HEK293 (cell line): ENCODE data around the gene MRTFB.

Experiments
- CTCF ChIA-PET: fragments of 350-600 bp; formaldehyde crosslinking; extraction: SDS; loops from one replicate; lab custom pipeline; 2021; ENCODE audit warnings: antibody characterized with exemption; lab: Yijun Ruan, JAX
- POLR2A ChIA-PET: fragments of 300-600 bp; formaldehyde crosslinking; extraction: SDS; loops from one replicate; lab custom pipeline; 2020; ENCODE audit warnings: antibody characterized with exemption, inconsistent platforms; lab: Yijun Ruan, JAX
- H3K27ac ChIP-seq: fragments of 200-500 bp; sonication (Bioruptor generic); 2 replicates; pipeline ENCODE4 v1.5.1; 2014; ENCODE audit warnings: low read depth, low read length, control low read depth, inconsistent platforms; ENCODE audit errors: extremely low read depth
- H3K36me3 ChIP-seq, 2 experiments: fragments of 200-500 bp in 1 of 2; sonication (Bioruptor generic) in 1 of 2; 1 replicate in 1 of 2; 2 replicates in 1 of 2; pipeline ENCODE4 v1.5.1; 2014 to 2017; ENCODE audit warnings: inconsistent platforms in 2 of 2, low read length in 2 of 2; ENCODE audit not compliant: control insufficient read depth in 2 of 2, insufficient read depth in 1 of 2
- H3K4me1 ChIP-seq: fragments of 200-500 bp; sonication (Bioruptor generic); 2 replicates; pipeline ENCODE4 v1.5.1; 2014; ENCODE audit warnings: mild to moderate bottlenecking, low read length, inconsistent platforms; ENCODE audit not compliant: control insufficient read depth, insufficient read depth
- H3K4me3 ChIP-seq: 2 replicates; pipeline ENCODE4 v1.5.1; 2011; ENCODE audit warnings: low read depth, mild to moderate bottlenecking, control low read depth, low read length, moderate library complexity
- H3K9me3 ChIP-seq: fragments of 200-500 bp; sonication (Bioruptor generic); 2 replicates; pipeline ENCODE4 v1.5.1; 2014; ENCODE audit warnings: low read depth, low read length, inconsistent platforms; ENCODE audit not compliant: control insufficient read depth, insufficient read depth
- PRDM2 ChIP-seq: fragments of 450-650 bp; formaldehyde crosslinking; IDR thresholded peaks from 2 replicates; pipeline ENCODE4 v1.5.1; 2016; ENCODE audit warnings: missing biosample characterization, missing genetic modification characterization, borderline replicate concordance
- SP3 ChIP-seq: fragments of 450-650 bp; formaldehyde crosslinking; IDR thresholded peaks from 2 replicates; pipeline ENCODE4 v1.5.1; 2016; ENCODE audit warnings: missing biosample characterization, missing genetic modification characterization
- WT1 ChIP-seq: fragments of 450-650 bp; formaldehyde crosslinking; IDR thresholded peaks from 2 replicates; pipeline ENCODE4 v1.5.1; 2016; ENCODE audit warnings: missing biosample characterization, missing genetic modification characterization
- ZBTB48 ChIP-seq: fragments of 450-650 bp; formaldehyde crosslinking; IDR thresholded peaks from 2 replicates; pipeline ENCODE4 v1.5.1; 2016; ENCODE audit warnings: missing biosample characterization, missing genetic modification characterization
- ZBTB6 ChIP-seq: fragments of 450-650 bp; formaldehyde crosslinking; IDR thresholded peaks from 2 replicates; pipeline ENCODE4 v1.5.1; 2017; ENCODE audit warnings: missing biosample characterization, missing genetic modification characterization
- ZIC2 ChIP-seq: fragments of 450-650 bp; formaldehyde crosslinking; IDR thresholded peaks from 2 replicates; pipeline ENCODE4 v1.5.1; 2016; ENCODE audit warnings: missing biosample characterization, missing genetic modification characterization
- ZNF175 ChIP-seq: fragments of 450-650 bp; formaldehyde crosslinking; IDR thresholded peaks from 2 replicates; pipeline ENCODE4 v1.5.1; 2016; ENCODE audit warnings: missing biosample characterization, missing genetic modification characterization
- ZNF335 ChIP-seq: fragments of 450-650 bp; formaldehyde crosslinking; conservative IDR thresholded peaks from 2 replicates; pipeline ENCODE4 v1.5.1; 2016; ENCODE audit warnings: missing biosample characterization, missing genetic modification characterization
- ZNF354C ChIP-seq: fragments of 450-650 bp; formaldehyde crosslinking; IDR thresholded peaks from 2 replicates; pipeline ENCODE4 v1.5.1; 2016; ENCODE audit warnings: missing biosample characterization, missing genetic modification characterization, low read depth, borderline replicate concordance
- ZNF707 ChIP-seq: fragments of 450-650 bp; formaldehyde crosslinking; IDR thresholded peaks from 2 replicates; pipeline ENCODE4 v1.5.1; 2016; ENCODE audit warnings: missing biosample characterization, missing genetic modification characterization
- ZNF768 ChIP-seq: fragments of 450-650 bp; formaldehyde crosslinking; IDR thresholded peaks from 2 replicates; pipeline ENCODE4 v1.5.1; 2018; ENCODE audit warnings: missing biosample characterization, mild to moderate bottlenecking, missing genetic modification characterization
- ZXDB ChIP-seq: fragments of 450-650 bp; formaldehyde crosslinking; IDR thresholded peaks from 2 replicates; pipeline ENCODE4 v1.5.1; 2016; ENCODE audit warnings: missing biosample characterization, missing genetic modification characterization

Gene MRTFB

DNA sequence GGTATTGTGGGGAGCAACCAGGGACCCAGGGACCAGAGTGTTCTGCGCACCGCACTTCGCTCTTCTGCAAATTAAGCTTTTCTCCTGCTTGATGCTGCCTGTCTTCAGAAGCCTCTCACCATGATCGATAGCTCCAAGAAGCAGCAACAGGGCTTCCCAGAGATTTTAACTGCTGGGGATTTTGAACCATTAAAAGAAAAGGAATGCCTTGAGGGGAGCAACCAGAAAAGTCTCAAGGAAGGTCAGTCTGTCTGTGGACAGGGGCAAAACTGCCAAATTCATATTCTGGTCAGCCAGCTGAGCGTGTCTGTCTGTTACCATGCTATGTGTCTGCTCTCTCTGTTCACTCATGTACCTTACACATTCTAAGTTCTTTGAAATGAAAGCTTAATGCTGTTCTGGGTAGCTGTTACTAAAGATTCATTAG, 115.7 kb downstream of the MRTFB start:
- ChIA-PET CTCF (interaction anchor here (0.6 to 2.2 kb wide), 6 partner anchors 9 to 323 kb away, joined by 3 to 9 read pairs (median 4); no protein-coding TSS in a partner anchor), POLR2A (interaction anchor here (0.6 kb wide), 1 partner anchor 250 kb away, joined by 3 read pairs; no protein-coding TSS in a partner anchor)
- no peak overlapping the region for H3K4me3 ChIP-seq
- no peaks in the 10 kb centered on the region for H3K36me3 ChIP-seq
- TF ChIP-seq SP3, result 0 out of 2 replicates have a peak, but pooled peaks have one; percentile 3
- no peak for TF ChIP-seq ZNF768 (tag by site-specific recombination)
- TF ChIP-seq ZBTB6, result no peak
- 0 out of 2 replicates have a peak, but pooled peaks have one; percentile 0 for TF ChIP-seq ZNF335
- peaks cover 12% of the 10 kb centered on the region for H3K4me1 ChIP-seq
- peak overlapping the region; percentile 34 for H3K27ac ChIP-seq
- H3K9me3 ChIP-seq, result no peaks in the 10 kb centered on the region

DNA sequence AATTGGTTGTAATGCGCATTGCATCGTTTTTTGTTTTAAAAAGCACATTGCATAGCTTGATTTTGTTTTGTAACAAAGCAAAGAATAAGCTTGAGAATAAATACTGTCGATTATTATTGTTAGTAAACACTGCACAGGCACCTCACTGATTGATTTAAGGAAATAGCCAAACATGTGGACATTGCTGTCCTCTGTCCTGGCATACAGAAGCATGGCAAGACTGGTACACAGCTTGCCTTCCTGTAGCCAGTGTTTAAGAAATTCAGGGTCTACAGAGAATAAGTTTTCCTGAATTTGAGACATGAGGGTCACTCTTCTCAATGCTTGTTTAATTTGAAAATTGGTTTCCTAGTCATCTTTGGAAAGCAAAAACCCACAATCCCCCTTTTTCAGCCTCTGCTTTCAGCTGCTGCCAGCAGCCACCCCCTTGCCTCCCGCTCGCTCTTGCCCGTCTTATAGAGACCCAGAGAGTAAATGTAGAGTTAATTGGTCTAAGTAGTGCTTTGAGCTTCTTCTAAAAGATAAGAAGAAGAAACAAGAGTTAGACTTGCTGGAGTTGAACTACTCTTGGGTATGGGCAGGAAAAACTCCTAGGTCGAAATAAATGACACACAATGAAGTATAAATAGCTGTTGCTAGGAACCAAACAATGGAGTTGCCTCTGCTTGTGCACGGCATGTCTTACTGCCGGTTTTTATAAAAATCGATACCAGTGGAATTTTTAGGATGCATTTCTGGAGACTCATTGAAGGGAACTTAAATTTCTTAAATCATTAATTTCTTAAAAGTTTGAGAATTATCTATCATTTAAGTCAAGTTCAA, 116.6 kb downstream of the MRTFB start:
- no peak overlapping the region for H3K4me3 ChIP-seq
- CTCF ChIA-PET, result interaction anchor here (1.3 to 2.2 kb wide), 3 partner anchors 8 to 263 kb away, joined by 3 to 7 read pairs (median 5); no protein-coding TSS in a partner anchor

GRCh38 chr16:14193316-14193871, 122.3 kb downstream of the MRTFB start:
- Histone ChIP-seq H3K4me3 (no peak overlapping the region), H3K27ac (no peak overlapping the region)

More for the DNA sequence above, 116.6 kb downstream of the MRTFB start:
- H3K36me3 ChIP-seq, result no peaks in the 10 kb centered on the region
- no peak for TF ChIP-seq ZBTB48 (tag by site-specific recombination)
- no peaks in the 10 kb centered on the region for H3K9me3 ChIP-seq
- POLR2A ChIA-PET, result no interaction called here
- H3K4me1 ChIP-seq, result peaks cover 12% of the 10 kb centered on the region
- H3K27ac ChIP-seq, result no peak overlapping the region

DNA sequence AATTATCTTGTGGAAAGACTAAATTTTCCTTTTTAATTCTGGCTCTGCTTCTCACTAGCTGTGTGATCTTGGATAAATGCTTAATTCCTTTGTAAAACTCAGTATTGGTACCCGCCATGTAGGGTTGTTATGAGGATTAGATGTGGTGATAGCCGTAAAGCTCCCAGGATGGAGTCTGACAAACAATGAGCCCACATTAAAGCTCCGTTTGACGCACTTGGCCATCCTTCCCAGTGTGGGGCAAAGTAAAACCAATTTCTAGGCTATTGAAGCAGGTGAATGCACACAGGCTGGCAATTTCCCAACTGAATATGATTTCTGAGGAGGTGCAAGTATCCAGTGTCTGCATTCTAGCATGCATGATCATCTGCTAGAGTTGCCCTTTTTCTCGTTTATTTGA, 123.6 kb downstream of the MRTFB start:
- no peak overlapping the region for H3K4me3 ChIP-seq
- CTCF ChIA-PET, result interaction anchor here (2.8 kb wide), 1 partner anchor 8 kb away, joined by 7 read pairs; no protein-coding TSS in a partner anchor
- H3K27ac ChIP-seq, result no peak overlapping the region
- peaks cover 7% of the 10 kb centered on the region for H3K4me1 ChIP-seq
- POLR2A ChIA-PET, result no interaction called here
- no peaks in the 10 kb centered on the region for H3K36me3 ChIP-seq
- H3K9me3 ChIP-seq, result no peaks in the 10 kb centered on the region
- TF ChIP-seq PRDM2 (tag by site-specific recombination) (no peak), ZNF175 (no peak), ZNF354C (tag by site-specific recombination) (no peak), WT1 (tag by site-specific recombination) (no peak), ZIC2 (tag by site-specific recombination) (0 out of 2 replicates have a peak, but pooled peaks have one; percentile 26), ZNF768 (tag by site-specific recombination) (no peak)
- TF ChIP-seq, all 188 proteins: peak for 1

More at GRCh38 chr16:14193316-14193871, 122.3 kb downstream of the MRTFB start:
- TF ChIP-seq ZXDB, result no peak
- no peak for TF ChIP-seq ZNF707 (tag by site-specific recombination)
- CTCF ChIA-PET, result no interaction called here
- no peaks in the 10 kb centered on the region for H3K36me3 ChIP-seq
- POLR2A ChIA-PET, result no interaction called here
- H3K4me1 ChIP-seq, result peaks cover 7% of the 10 kb centered on the region
- no peaks in the 10 kb centered on the region for H3K9me3 ChIP-seq
